Measurements from ENCODE around the gene MPG.

The MPG gene

DNA sequence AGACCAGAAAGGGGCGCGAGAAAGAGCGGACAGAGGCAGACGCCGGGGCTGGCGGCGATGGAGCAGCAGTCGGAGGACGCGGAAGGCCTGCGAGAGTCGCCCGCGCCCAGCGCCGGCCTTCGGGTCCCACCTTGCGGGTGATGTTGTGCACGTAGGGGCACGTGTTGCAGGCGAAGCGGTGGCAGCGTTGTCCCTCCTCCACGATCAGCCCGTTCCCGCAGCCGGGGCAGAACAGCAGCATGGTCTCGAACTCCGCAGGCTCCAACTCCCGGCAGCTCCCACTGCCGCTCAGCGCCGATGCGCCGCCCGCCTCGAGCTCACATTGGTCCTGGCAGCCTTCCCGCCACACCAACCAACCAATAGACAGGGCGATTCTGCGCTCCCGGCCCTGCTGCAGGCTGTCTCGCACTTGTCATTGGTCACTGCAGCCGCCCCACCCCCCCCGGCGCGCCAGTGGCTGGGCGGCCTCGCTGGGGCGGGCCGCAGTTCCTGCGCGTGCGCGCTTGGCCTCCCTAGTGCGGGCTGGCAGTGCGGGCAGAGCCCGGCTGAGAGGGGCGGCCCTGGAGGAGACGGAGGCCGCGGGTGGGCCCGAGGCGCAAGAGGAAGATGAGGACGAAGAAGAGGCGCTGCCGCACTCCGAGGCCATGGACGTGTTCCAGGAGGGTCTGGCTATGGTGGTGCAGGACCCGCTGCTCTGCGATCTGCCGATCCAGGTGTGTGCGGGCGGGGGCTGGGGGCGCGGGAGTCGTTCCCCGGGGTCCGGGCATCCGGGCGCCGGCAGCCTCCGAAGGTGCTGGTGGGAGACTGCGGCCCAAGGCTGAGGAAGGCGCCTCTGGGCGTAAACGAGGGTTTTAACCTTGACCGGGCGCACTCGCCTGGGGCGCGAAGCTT lies 24.4 kb upstream of the MPG start, which contains the start of the genes POLR3K and SNRNP25:
POLR3K (minus strand) TSS at position 263 of the 891 bp plus-strand sequence; CDS start at position 241, 22 bp downstream.
SNRNP25 (plus strand) TSS at position 483 of the 891 bp plus-strand sequence; CDS start at position 672, 189 bp downstream.
- H3K4me3 ChIP-seq (ENCODE audit: low read length) = peak within 1 kb of the TSS; percentile 86
- peak within 1 kb of the TSS; percentile 91 for H3K9ac ChIP-seq (ENCODE audit: low read depth, low read length)
- peaks cover 5% of the 10 kb centered on the region; the same call in 1 of the 2 replicates for H3K4me1 ChIP-seq (ENCODE audit: insufficient read depth, low read length)
- no peaks in the 10 kb centered on the region for H3K27me3 ChIP-seq (ENCODE audit: insufficient read depth, low read length)
- peaks cover 59% of the 10 kb centered on the region for H3K36me3 ChIP-seq (ENCODE audit: insufficient read depth, low read depth, low read length)
- H3K9me3 ChIP-seq (ENCODE audit: insufficient read depth, low read depth, low read length) = no peaks in the 10 kb centered on the region
- H3K27ac ChIP-seq (ENCODE audit: low read length) = peak within 1 kb of the TSS; percentile 77

DNA sequence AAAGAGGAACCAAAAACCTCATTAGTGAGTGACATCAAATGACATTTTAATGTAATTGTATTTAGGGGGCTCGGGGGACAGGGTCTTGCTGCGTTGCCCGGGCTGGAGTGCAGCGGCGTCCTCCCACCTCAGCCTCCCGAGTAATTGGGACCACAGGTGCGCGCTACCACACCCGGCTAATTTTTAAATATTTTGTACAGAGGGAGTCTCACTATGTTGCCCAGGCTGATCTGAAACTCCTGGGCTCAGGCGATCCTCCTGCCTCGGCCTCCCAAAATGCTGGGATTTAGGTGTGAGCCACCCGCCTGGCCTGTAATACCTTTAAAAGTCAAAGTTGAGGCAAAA lies 23.8 kb upstream of the MPG start:
- H3K9me3 ChIP-seq (ENCODE audit: insufficient read depth, low read depth, low read length) = no peaks in the 10 kb centered on the region
- no peak overlapping the region for H3K27ac ChIP-seq (ENCODE audit: low read length)
- H3K4me1 ChIP-seq (ENCODE audit: insufficient read depth, low read length) = peaks cover 5% of the 10 kb centered on the region; the same call in 1 of the 2 replicates
- H3K9ac ChIP-seq (ENCODE audit: low read depth, low read length) = peak overlapping the region; percentile 86; the same call in 1 of the 2 replicates
- peaks cover 60% of the 10 kb centered on the region for H3K36me3 ChIP-seq (ENCODE audit: insufficient read depth, low read depth, low read length)
- H3K27me3 ChIP-seq (ENCODE audit: insufficient read depth, low read length) = no peaks in the 10 kb centered on the region
- peak overlapping the region; percentile 78 for H3K4me3 ChIP-seq (ENCODE audit: low read length)

DNA sequence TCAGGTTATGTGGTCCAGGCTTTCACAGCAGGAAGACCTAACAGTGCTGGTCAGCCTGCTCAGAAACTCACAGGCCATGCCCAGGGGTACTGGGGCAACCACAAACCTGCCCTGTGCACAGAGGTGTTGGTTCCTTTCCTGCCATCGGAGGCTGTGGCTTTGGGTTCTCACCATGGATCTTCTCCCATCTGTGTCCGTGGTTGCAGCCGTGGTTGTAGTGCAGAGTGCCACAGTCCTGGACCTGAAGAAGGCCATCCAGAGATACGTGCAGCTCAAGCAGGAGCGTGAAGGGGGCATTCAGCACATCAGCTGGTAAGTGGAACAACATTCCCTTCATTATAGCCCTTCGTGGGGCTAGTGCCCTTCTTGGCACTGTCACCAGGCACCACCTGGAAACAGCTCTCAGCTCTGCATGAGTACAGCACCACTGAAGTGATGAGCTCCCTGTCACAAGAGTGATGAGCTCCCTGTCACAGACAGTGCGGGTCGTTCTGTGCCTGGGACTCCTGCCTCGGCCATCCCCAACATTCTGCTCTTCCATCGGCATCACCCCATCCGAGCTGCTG lies 22.4 kb upstream of the MPG start:
- no peak overlapping the region for H3K4me3 ChIP-seq (ENCODE audit: low read length)
- H3K9ac ChIP-seq (ENCODE audit: low read depth, low read length) = no peak overlapping the region
- H3K27me3 ChIP-seq (ENCODE audit: insufficient read depth, low read length) = no peaks in the 10 kb centered on the region
- no peak overlapping the region for H3K27ac ChIP-seq (ENCODE audit: low read length)
- H3K4me1 ChIP-seq (ENCODE audit: insufficient read depth, low read length) = peaks cover 5% of the 10 kb centered on the region; the same call in 1 of the 2 replicates
- no peaks in the 10 kb centered on the region for H3K9me3 ChIP-seq (ENCODE audit: insufficient read depth, low read depth, low read length)
- peaks cover 65% of the 10 kb centered on the region for H3K36me3 ChIP-seq (ENCODE audit: insufficient read depth, low read depth, low read length)

DNA sequence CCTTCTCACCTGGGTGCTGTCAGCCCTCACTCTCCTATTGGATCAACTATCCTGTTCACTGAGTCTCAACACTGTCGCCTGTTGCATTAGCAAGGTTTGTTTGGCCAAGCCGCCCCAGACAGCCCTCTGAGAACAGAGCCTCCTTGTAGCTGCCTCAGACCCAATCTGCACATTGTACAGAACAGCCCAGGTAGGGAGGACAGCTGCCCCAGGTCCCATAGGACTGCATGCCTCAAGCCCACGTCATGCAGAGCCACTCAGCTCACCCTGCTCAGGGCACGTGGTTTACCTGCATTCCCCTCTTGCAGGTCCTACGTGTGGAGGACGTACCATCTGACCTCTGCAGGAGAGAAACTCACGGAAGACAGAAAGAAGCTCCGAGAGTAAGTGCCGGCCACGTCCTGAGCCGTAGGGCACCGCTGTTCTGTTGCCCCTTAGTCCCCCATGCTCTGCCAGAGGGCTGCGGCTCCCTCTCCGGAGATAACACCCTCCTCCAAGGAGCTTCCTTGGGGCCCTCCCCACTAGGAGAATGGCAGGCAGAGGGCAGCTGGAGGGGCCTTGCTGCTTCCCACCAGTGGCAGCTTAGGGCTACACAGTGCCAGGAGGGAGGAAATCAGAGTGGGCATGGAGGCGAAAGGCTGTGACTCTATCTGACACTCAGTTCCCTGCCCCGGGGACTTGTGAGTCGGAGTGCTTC lies 21.6 kb upstream of the MPG start:
- H3K9ac ChIP-seq (ENCODE audit: low read depth, low read length) = no peak overlapping the region
- H3K4me1 ChIP-seq (ENCODE audit: insufficient read depth, low read length) = no peaks in the 10 kb centered on the region; the same call in 1 of the 2 replicates
- no peak overlapping the region for H3K4me3 ChIP-seq (ENCODE audit: low read length)
- H3K9me3 ChIP-seq (ENCODE audit: insufficient read depth, low read depth, low read length) = no peaks in the 10 kb centered on the region
- H3K36me3 ChIP-seq (ENCODE audit: insufficient read depth, low read depth, low read length) = peaks cover 60% of the 10 kb centered on the region
- no peaks in the 10 kb centered on the region for H3K27me3 ChIP-seq (ENCODE audit: insufficient read depth, low read length)
- H3K27ac ChIP-seq (ENCODE audit: low read length) = no peak overlapping the region

DNA sequence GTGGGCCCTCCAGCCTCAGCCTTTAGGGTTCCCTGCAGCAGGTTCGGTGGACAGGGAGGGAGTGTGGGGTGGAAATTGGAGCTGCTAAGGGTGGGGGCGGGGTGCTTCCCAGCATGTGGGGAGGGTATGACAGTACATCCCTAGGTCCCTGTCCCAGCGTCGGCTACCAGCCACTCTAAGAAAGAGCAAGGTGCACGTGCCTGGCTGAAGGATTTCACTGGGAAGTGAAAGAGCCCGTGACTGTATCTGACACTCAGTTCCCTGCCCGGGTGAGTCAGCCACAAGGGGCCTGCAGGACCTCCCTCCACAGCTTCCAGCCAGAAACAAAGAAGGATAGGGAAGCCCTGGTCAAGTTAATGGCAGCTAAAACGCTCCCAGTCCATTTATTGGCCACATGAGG lies 20.3 kb upstream of the MPG start:
- Histone ChIP-seq H3K27me3 (ENCODE audit: insufficient read depth, low read length) (no peaks in the 10 kb centered on the region), H3K36me3 (ENCODE audit: insufficient read depth, low read depth, low read length) (peaks cover 57% of the 10 kb centered on the region), H3K27ac (ENCODE audit: low read length) (no peak overlapping the region), H3K9me3 (ENCODE audit: insufficient read depth, low read depth, low read length) (no peaks in the 10 kb centered on the region), H3K4me1 (ENCODE audit: insufficient read depth, low read length) (no peaks in the 10 kb centered on the region), H3K9ac (ENCODE audit: low read depth, low read length) (no peak overlapping the region), H3K4me3 (ENCODE audit: low read length) (no peak overlapping the region)

DNA sequence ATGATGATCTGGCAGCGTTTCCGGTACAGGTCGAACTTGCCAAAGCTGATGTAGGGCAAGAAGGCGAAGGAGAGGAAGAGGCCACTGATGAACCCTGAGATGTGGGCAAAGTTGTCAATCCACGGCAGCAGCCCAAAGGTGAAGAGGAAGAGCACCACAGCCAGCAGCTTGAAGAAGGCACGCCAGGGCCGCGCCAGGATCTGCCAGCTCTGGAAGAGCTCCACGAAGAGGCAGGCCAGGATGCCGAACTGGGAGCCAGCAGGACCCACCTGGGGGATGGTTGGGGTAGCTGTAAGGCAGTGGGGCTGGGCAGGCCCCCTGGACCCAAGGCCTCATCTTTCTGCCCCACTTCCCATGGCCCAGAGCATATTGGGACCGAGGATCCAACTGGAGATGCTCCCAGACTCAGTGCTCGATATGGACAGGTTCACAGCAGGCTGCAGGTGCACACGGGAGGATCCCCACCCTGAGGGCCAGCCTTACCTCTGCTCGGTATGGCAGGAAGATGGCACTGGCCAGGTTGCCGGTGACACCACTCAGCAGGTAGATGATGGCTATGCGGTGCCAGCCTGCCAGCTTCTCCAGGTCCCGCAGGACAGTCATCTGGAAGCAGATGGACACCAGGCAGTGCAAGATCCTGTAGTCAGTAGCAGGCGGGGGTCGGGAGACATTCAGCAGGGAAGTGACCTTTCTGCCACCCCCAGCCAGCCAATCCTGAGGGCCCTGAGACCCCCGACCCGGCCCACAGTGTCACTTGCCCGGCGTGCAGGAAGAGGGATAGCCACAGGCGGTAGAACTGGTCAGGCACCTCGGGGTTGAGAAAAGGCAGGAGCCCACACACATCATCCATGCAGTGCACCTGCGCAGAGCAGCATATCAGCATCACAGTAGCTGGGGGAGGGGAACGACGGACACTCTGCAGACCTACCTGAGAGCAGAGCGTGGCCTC lies 19.3 kb upstream of the MPG start:
- H3K27me3 ChIP-seq (ENCODE audit: insufficient read depth, low read length) = no peaks in the 10 kb centered on the region
- no peaks in the 10 kb centered on the region for H3K9me3 ChIP-seq (ENCODE audit: insufficient read depth, low read depth, low read length)
- no peak overlapping the region for H3K27ac ChIP-seq (ENCODE audit: low read length)
- H3K4me1 ChIP-seq (ENCODE audit: insufficient read depth, low read length) = no peaks in the 10 kb centered on the region
- peaks cover 64% of the 10 kb centered on the region for H3K36me3 ChIP-seq (ENCODE audit: insufficient read depth, low read depth, low read length)
- no peak overlapping the region for H3K4me3 ChIP-seq (ENCODE audit: low read length)
- H3K9ac ChIP-seq (ENCODE audit: low read depth, low read length) = no peak overlapping the region

DNA sequence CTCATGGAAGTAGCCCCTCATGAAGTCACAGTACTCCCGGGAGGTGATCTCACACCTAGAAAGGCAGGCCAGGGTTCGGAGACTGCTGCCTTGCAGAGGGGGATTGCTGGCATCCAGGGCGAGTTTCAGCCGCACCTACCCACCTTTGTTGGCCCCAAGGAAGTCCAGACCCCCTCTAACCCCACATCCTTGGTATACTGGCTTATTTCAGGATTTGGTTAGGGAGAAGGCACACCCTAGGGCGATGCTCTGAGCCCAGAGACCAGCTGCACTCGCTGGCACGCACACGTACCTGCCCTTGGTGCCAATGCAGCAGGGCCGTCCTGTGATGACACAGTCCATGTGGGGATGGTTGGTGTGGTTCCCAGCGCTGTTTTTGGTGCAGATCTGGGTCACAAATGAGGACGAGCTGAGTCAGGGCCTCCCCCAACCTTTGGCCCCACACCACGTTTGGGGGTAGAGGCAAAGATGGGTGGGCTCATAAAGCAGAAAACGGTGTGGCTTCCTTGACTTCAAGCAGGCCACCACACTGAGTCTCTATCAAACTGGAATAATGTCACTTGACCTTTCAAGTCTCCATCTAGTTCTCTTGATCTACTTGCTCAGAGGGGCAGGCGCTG lies 18.5 kb upstream of the MPG start:
- H3K9me3 ChIP-seq (ENCODE audit: insufficient read depth, low read depth, low read length) = no peaks in the 10 kb centered on the region
- no peak overlapping the region for H3K4me3 ChIP-seq (ENCODE audit: low read length)
- no peak overlapping the region for H3K9ac ChIP-seq (ENCODE audit: low read depth, low read length)
- H3K27ac ChIP-seq (ENCODE audit: low read length) = no peak overlapping the region
- H3K4me1 ChIP-seq (ENCODE audit: insufficient read depth, low read length) = no peaks in the 10 kb centered on the region
- H3K27me3 ChIP-seq (ENCODE audit: insufficient read depth, low read length) = no peaks in the 10 kb centered on the region
- H3K36me3 ChIP-seq (ENCODE audit: insufficient read depth, low read depth, low read length) = peaks cover 64% of the 10 kb centered on the region

DNA sequence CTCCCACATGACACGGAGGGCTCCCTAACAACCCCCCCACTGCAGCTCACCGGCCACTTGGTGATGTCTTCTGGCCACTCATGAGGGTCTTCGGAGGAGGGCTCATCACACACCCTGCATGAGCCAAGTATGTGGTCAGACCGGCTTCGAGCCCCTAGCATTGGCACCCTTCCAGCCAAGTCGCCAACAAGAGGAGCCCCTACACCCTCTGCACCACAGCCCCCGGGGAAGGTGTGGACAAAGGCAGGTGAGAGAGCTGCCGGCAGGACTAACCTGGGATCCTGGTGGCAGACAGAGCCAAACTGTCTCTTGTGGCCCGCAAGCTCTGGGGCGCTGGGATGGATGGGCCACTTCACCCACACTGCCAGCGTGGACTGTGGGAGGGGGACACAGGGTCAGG lies 17.9 kb upstream of the MPG start:
- Histone ChIP-seq H3K4me3 (ENCODE audit: low read length) (no peak overlapping the region), H3K36me3 (ENCODE audit: insufficient read depth, low read depth, low read length) (peaks cover 62% of the 10 kb centered on the region), H3K9ac (ENCODE audit: low read depth, low read length) (no peak overlapping the region), H3K4me1 (ENCODE audit: insufficient read depth, low read length) (no peaks in the 10 kb centered on the region), H3K27me3 (ENCODE audit: insufficient read depth, low read length) (no peaks in the 10 kb centered on the region), H3K9me3 (ENCODE audit: insufficient read depth, low read depth, low read length) (no peaks in the 10 kb centered on the region), H3K27ac (ENCODE audit: low read length) (no peak overlapping the region)

DNA sequence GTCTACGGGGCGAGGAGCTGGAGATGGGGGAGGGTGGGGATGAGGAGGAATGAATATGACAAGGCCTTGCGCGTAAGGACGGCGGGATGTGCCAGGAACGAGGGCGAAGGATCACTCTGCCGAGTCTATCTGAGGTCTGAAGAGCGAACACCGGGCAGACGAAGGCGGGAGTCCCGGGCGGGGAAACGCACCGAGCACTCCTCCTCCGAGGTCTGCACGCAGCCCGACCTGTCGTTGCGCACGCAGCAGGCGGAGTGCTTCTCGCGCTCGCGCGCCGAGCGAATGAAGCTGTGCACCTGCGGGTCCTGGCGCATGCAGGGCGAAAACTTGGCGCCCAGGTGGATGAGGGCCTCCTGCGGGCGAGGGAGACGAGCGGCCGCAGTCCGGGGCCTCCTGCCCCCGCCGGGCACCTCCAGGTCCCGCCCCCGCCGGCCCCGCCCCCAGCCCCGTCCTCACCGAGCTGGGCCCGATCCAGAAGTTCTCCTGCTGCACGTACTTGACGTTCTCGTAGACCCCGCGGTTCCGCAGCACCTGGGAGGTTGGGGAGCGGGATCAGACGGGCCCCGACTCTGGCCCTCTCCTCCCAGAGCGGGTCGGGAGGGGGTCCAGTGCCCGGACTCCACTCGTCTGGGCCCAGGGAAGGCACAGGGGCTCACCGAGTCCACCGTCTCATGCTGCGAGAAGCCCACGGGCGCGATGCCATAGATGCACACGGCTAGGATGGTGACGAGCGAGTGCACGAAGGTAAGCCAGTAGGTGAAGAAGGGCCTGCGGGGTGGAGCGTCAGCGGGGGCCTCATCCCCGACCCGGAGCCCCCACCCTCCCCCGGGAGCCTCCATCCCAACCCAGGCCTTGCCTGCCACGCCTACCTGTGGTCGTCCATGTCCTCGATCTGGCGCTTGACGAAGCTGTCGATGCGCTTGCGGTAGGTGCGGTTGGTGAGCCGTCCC lies 16.8 kb upstream of the MPG start:
- Histone ChIP-seq H3K4me3 (ENCODE audit: low read length) (no peak overlapping the region), H3K27me3 (ENCODE audit: insufficient read depth, low read length) (no peaks in the 10 kb centered on the region), H3K36me3 (ENCODE audit: insufficient read depth, low read depth, low read length) (peaks cover 52% of the 10 kb centered on the region), H3K27ac (ENCODE audit: low read length) (no peak overlapping the region), H3K9ac (ENCODE audit: low read depth, low read length) (no peak overlapping the region), H3K4me1 (ENCODE audit: insufficient read depth, low read length) (no peaks in the 10 kb centered on the region), H3K9me3 (ENCODE audit: insufficient read depth, low read depth, low read length) (no peaks in the 10 kb centered on the region)

DNA sequence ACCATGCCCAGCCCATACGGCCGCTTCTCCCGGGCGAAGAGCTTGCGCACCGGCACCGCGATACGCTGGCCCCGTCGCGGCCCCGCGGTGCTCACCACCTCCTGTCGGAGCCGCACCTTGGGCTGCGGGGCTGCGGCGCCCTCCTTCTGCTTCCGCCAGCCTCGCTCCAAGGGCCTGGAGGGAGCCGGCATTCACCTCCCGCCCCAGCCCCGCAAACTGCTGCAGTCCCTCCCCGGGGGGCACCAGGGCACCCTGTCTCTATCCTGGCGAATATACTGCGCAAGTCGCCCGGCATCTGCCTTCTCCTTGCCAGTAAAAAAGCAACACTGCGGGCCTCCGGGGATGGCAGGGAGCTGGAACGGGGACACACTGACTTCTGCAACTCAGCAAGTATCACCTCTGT lies 16.1 kb upstream of the MPG start:
- Histone ChIP-seq H3K27me3 (ENCODE audit: insufficient read depth, low read length) (no peaks in the 10 kb centered on the region), H3K9me3 (ENCODE audit: insufficient read depth, low read depth, low read length) (no peaks in the 10 kb centered on the region), H3K4me1 (ENCODE audit: insufficient read depth, low read length) (no peaks in the 10 kb centered on the region), H3K4me3 (ENCODE audit: low read length) (no peak overlapping the region), H3K9ac (ENCODE audit: low read depth, low read length) (no peak overlapping the region), H3K27ac (ENCODE audit: low read length) (no peak overlapping the region), H3K36me3 (ENCODE audit: insufficient read depth, low read depth, low read length) (peaks cover 45% of the 10 kb centered on the region)
